GM12878 (cell line): ENCODE measurements around the gene GP9. TPM values are rescaled to one million over a fixed set of nuclear protein-coding genes. Genes with fewer than 3 reads are reported as not detected.

ENCODE experiments used
- ATAC-seq: fragments of 200-7000 bp; cut with Tn5 transposase; 3 replicates; pipeline ENCODE4 v1.9.1; 2020; ENCODE audit warnings: mild to moderate bottlenecking, moderate library complexity
- BruUV-seq: library from RNA; stranded (reverse); fragments of 400-500 nt; replicated peaks from 2 replicates; lab custom pipeline; 2021; lab: Mats Ljungman, UMichigan
- CTCF ChIA-PET: fragments of 300-600 bp; sonication (Branson Sonifier 250); formaldehyde crosslinking; extraction: SDS; loops from one replicate; lab custom pipeline; 2021; ENCODE audit warnings: inconsistent platforms; lab: Yijun Ruan, JAX
- POLR2A ChIA-PET: fragments of 350-600 bp; formaldehyde crosslinking; extraction: SDS; loops from one replicate; lab custom pipeline; 2021; ENCODE audit warnings: inconsistent platforms; lab: Charles Lee
- RAD21 ChIA-PET: fragments of 300-600 bp; sonication (Branson Sonifier 250); formaldehyde crosslinking; loops from one replicate; lab custom pipeline; 2023; ENCODE audit warnings: antibody characterized with exemption; ENCODE audit not compliant: unreplicated experiment; lab: Charles Lee
- SMC1A ChIA-PET: fragments of 300-600 bp; sonication (Branson Sonifier 250); formaldehyde crosslinking; loops from one replicate; lab custom pipeline; 2023; ENCODE audit not compliant: unreplicated experiment, uncharacterized antibody; lab: Charles Lee
- DNase-seq: peaks from one replicate; pipeline ENCODE4 v3.0.0-alpha.2; 2011; ENCODE audit warnings: low read depth, low spot score
- FAIRE-seq: peaks from 3 replicates; lab custom pipeline; 2011; peaks lifted over from hg19 to GRCh38; lab: Jason Lieb, UNC
- H2AFZ ChIP-seq: 2 replicates; pipeline ENCODE4 v1.6.0; 2011; ENCODE audit warnings: low read depth, low read length, control low read depth; ENCODE audit not compliant: control insufficient read depth
- H3K27ac ChIP-seq: 2 replicates; pipeline ENCODE4 v1.5.1; 2011; ENCODE audit warnings: control low read depth; ENCODE audit not compliant: control insufficient read depth, insufficient read depth
- H3K27me3 ChIP-seq, 2 experiments: replicated peaks in 1 of 2; 2 replicates each; pipeline versions ENCODE4 v1.6.0 to v1.6.1; 2011; ENCODE audit warnings: low read length in 1 of 2; ENCODE audit not compliant: control insufficient read depth in 2 of 2, insufficient read depth in 2 of 2
- H3K36me3 ChIP-seq, 2 experiments: 2 replicates each; pipeline ENCODE4 v1.5.1; 2011; ENCODE audit warnings: low read length in 1 of 2; ENCODE audit not compliant: control insufficient read depth in 2 of 2, insufficient read depth in 2 of 2
- H3K4me1 ChIP-seq: 2 replicates; pipeline ENCODE4 v1.6.1; 2011; ENCODE audit warnings: mild to moderate bottlenecking, low read length, moderate library complexity, mixed read lengths; ENCODE audit not compliant: control insufficient read depth, insufficient read depth
- H3K4me2 ChIP-seq: 2 replicates; pipeline ENCODE4 v1.6.0; 2011; ENCODE audit warnings: control low read depth; ENCODE audit not compliant: control insufficient read depth, insufficient read depth
- H3K4me3 ChIP-seq: fragments of 200-600 bp; sonication (generic); 2 replicates; pipeline ENCODE4 v1.5.1; 2016
- H3K79me2 ChIP-seq: 2 replicates; pipeline ENCODE4 v1.6.0; 2011; ENCODE audit warnings: low read length; ENCODE audit not compliant: control insufficient read depth, insufficient read depth
- H3K9ac ChIP-seq: 2 replicates; pipeline ENCODE4 v1.8.0; 2011; ENCODE audit warnings: low read length, control low read depth, mixed read lengths; ENCODE audit not compliant: control insufficient read depth, insufficient read depth
- H3K9me3 ChIP-seq: replicated peaks from 3 replicates; pipeline ENCODE4 v1.5.1; 2011; ENCODE audit warnings: mild to moderate bottlenecking, low read length; ENCODE audit not compliant: control insufficient read depth, insufficient read depth
- H4K20me1 ChIP-seq: 2 replicates; pipeline ENCODE4 v1.6.0; 2011; ENCODE audit not compliant: control insufficient read depth, insufficient read depth
- BMI1 ChIP-seq: fragments of 450-650 bp; IDR thresholded peaks from 2 replicates; pipeline ENCODE4 v1.6.1; 2016; ENCODE audit warnings: mild to moderate bottlenecking, moderate library complexity, borderline replicate concordance
- EP300 ChIP-seq, 2 experiments: fragments of 150-350 bp in 1 of 2; IDR thresholded peaks; 2 replicates each; pipeline ENCODE4 v1.6.1; 2011 to 2012; ENCODE audit warnings: low read depth in 2 of 2, low read length in 2 of 2, borderline replicate concordance in 1 of 2, improper control_type of control experiment in 1 of 2, inconsistent platforms in 1 of 2; ENCODE audit not compliant: control insufficient read depth in 1 of 2
- MXI1 ChIP-seq: fragments of 150-350 bp; IDR thresholded peaks from 2 replicates; pipeline ENCODE4 v1.6.1; 2011; ENCODE audit warnings: low read depth, mild to moderate bottlenecking, inconsistent platforms, low read length, improper control_type of control experiment
- MYC ChIP-seq: IDR thresholded peaks from 2 replicates; pipeline ENCODE4 v1.6.1; 2011; ENCODE audit warnings: mild to moderate bottlenecking, low read length, moderate library complexity, inconsistent platforms; ENCODE audit not compliant: insufficient read depth, insufficient replicate concordance, insufficient read length, severe bottlenecking
- POU2F2 ChIP-seq: IDR thresholded peaks from 3 replicates; pipeline ENCODE4 v1.6.1; 2011; ENCODE audit warnings: low read depth, mild to moderate bottlenecking, low read length, borderline replicate concordance
- RCOR1 ChIP-seq: conservative IDR thresholded peaks from 2 replicates; pipeline ENCODE4 v1.6.1; 2012; ENCODE audit warnings: low read depth, low read length, improper control_type of control experiment
- SIN3A ChIP-seq: IDR thresholded peaks from 2 replicates; pipeline ENCODE4 v1.6.1; 2012; ENCODE audit warnings: low read depth, low read length, improper control_type of control experiment
- ZNF207 ChIP-seq: fragments of 450-650 bp; IDR thresholded peaks from 2 replicates; pipeline ENCODE4 v1.6.1; 2014; ENCODE audit warnings: antibody characterized with exemption, mild to moderate bottlenecking, borderline replicate concordance
- ZNF24 ChIP-seq: fragments of 450-650 bp; IDR thresholded peaks from 2 replicates; pipeline ENCODE4 v1.6.1; 2017; ENCODE audit warnings: antibody characterized with exemption, mild to moderate bottlenecking
- ZNF274 ChIP-seq: IDR thresholded peaks from one replicate; pipeline ENCODE4 v1.8.0; 2011; ENCODE audit not compliant: insufficient read length, insufficient read depth
- ZNF622 ChIP-seq: fragments of 450-650 bp; IDR thresholded peaks from 2 replicates; pipeline ENCODE4 v1.6.1; 2017; ENCODE audit warnings: mild to moderate bottlenecking, inconsistent platforms
- WGBS: methylation state at CpG from one replicate; pipeline ENCODE4 v1.1.6; 2016; ENCODE audit warnings: low lambda C conversion rate; ENCODE audit not compliant: insufficient replicate concordance, insufficient coverage; ENCODE audit errors: missing lambda C conversion rate; 5-methylcytosine and 5-hydroxymethylcytosine counted together
- in situ Hi-C: fragments of 300-500 bp; cut with MboI; formaldehyde crosslinking; loops from 9 replicates; pipeline ENCODE4 v1.14.3; 2018; ENCODE audit warnings: mixed read lengths
- intact Hi-C: fragments of 100-400 bp; cut with micrococcal nuclease; formaldehyde crosslinking; loops from one replicate; pipeline ENCODE4 v1.14.2; 2022; ENCODE audit not compliant: unreplicated experiment
- polyA plus RNA-seq, 11 experiments: library from polyadenylated mRNA; depleted of rRNA in 4 of 11; unstranded in 6 of 11; stranded (reverse) in 5 of 11; fragments of >200 nt; fragmentation: Nextera tagmentation in 4 of 11; fragmentation: Illumina TruSeq in 1 of 11; extraction: Ambion mirVana in 4 of 11; extraction: Trizol in 1 of 11; gene quantifications; 1 replicate in 1 of 11; 2 replicates in 10 of 11; pipeline versions ENCODE4 v1.2.1 to v1.2.3, GENCODE V29; 2011 to 2016; ENCODE audit warnings: inconsistent platforms in 2 of 11, missing spikeins in 2 of 11, low read depth in 1 of 11
- total RNA-seq, 4 experiments: library from RNA; depleted of rRNA in 3 of 4; stranded (reverse); fragments of >200 nt in 3 of 4; fragmentation: Illumina TruSeq in 1 of 4; extraction: Trizol in 1 of 4; gene quantifications; 2 replicates each; pipeline versions ENCODE4 v1.2.1 to v1.2.3, GENCODE V29; 2013 to 2021
- TF ChIP-seq, protein P1 (sequence below): IDR thresholded peaks from 2 replicates; pipeline ENCODE4 v1.6.1; 2012; ENCODE audit warnings: low read depth, low read length, improper control_type of control experiment
- TF ChIP-seq, protein P2 (sequence below): IDR thresholded peaks from 2 replicates; pipeline ENCODE4 v1.6.1; 2012; ENCODE audit warnings: low read length, inconsistent platforms
- TF ChIP-seq, protein P3 (sequence below): fragments of 150-350 bp; IDR thresholded peaks from 2 replicates; pipeline ENCODE4 v1.6.1; 2016; ENCODE audit warnings: low read depth, low read length
- TF ChIP-seq, protein P4 (sequence below): IDR thresholded peaks from 2 replicates; pipeline ENCODE4 v1.6.1; 2011; ENCODE audit warnings: borderline replicate concordance, low read depth, mild to moderate bottlenecking, moderate library complexity, mixed read lengths, low read length; ENCODE audit not compliant: insufficient read depth; ENCODE audit errors: extremely low read length

GP9 gene
- total and polyA plus RNA-seq, 10 of the 15 experiments (the other 5 are each of a cell fraction or from before 2014, with no cell fraction given): 0.15 TPM; not detected in 9

DNA sequence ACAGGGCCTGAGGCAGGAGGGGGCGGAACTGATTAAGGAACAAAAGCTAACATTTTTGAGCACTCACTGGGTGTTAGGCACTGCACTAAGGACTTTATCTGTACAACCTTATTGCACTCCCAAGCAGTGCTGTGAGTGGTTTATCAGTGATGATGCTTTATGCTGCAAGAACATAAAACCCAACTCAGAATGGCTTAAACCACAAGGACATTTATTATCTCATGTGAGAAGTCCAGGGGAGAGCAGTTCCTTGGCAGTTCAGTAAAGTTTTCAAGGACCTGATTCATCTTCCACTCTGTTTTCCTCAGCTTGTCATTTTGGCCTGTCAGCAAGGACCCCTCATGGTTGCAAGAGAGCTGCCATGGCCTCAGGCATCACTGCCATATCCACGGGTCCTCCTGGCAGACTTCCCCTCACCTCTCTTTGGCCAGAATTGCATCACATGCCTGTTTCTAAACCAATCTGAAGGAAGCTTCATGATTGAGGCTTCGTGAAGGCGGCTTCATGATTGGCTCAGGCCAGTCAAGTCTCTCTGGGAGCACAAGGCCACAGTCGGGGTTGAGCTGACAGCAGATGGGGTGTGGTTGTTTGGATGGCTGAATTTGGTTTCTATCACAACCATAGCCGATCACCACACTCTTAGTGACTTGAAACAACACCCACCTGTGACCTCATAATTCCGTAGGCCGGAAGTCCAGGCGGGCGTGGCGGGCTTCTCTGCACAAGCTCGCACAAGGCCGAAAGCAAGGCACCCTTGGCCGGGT, 43.7 kb upstream of the GP9 start:
- SMC1A ChIA-PET: interaction anchor here (0.7 to 2.8 kb wide), 7 partner anchors 9 to 229 kb away, joined by 3 to 22 read pairs (median 5); no protein-coding TSS in a partner anchor
- no peak for TF ChIP-seq ZNF207
- TF ChIP-seq, protein P1, sequence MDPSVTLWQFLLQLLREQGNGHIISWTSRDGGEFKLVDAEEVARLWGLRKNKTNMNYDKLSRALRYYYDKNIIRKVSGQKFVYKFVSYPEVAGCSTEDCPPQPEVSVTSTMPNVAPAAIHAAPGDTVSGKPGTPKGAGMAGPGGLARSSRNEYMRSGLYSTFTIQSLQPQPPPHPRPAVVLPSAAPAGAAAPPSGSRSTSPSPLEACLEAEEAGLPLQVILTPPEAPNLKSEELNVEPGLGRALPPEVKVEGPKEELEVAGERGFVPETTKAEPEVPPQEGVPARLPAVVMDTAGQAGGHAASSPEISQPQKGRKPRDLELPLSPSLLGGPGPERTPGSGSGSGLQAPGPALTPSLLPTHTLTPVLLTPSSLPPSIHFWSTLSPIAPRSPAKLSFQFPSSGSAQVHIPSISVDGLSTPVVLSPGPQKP: no peak
- TF ChIP-seq, protein P2, sequence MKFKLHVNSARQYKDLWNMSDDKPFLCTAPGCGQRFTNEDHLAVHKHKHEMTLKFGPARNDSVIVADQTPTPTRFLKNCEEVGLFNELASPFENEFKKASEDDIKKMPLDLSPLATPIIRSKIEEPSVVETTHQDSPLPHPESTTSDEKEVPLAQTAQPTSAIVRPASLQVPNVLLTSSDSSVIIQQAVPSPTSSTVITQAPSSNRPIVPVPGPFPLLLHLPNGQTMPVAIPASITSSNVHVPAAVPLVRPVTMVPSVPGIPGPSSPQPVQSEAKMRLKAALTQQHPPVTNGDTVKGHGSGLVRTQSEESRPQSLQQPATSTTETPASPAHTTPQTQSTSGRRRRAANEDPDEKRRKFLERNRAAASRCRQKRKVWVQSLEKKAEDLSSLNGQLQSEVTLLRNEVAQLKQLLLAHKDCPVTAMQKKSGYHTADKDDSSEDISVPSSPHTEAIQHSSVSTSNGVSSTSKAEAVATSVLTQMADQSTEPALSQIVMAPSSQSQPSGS: 0 out of 2 replicates have a peak, but pooled peaks have one; percentile 21
- TF ChIP-seq MXI1: no peak
- no peak for TF ChIP-seq BMI1
- TF ChIP-seq ZNF274: no peak
- TF ChIP-seq, protein P3, sequence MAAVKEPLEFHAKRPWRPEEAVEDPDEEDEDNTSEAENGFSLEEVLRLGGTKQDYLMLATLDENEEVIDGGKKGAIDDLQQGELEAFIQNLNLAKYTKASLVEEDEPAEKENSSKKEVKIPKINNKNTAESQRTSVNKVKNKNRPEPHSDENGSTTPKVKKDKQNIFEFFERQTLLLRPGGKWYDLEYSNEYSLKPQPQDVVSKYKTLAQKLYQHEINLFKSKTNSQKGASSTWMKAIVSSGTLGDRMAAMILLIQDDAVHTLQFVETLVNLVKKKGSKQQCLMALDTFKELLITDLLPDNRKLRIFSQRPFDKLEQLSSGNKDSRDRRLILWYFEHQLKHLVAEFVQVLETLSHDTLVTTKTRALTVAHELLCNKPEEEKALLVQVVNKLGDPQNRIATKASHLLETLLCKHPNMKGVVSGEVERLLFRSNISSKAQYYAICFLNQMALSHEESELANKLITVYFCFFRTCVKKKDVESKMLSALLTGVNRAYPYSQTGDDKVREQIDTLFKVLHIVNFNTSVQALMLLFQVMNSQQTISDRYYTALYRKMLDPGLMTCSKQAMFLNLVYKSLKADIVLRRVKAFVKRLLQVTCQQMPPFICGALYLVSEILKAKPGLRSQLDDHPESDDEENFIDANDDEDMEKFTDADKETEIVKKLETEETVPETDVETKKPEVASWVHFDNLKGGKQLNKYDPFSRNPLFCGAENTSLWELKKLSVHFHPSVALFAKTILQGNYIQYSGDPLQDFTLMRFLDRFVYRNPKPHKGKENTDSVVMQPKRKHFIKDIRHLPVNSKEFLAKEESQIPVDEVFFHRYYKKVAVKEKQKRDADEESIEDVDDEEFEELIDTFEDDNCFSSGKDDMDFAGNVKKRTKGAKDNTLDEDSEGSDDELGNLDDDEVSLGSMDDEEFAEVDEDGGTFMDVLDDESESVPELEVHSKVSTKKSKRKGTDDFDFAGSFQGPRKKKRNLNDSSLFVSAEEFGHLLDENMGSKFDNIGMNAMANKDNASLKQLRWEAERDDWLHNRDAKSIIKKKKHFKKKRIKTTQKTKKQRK: no peak
- TF ChIP-seq EP300 (IDR thresholded peaks at IDR 0.05; ENCODE audit: borderline replicate concordance in 1 of 2, control insufficient read depth in 1 of 2, low read depth in 2 of 2, low read length in 2 of 2): no peak
- no peak for TF ChIP-seq POU2F2
- TF ChIP-seq RCOR1: no peak
- TF ChIP-seq, protein P4, sequence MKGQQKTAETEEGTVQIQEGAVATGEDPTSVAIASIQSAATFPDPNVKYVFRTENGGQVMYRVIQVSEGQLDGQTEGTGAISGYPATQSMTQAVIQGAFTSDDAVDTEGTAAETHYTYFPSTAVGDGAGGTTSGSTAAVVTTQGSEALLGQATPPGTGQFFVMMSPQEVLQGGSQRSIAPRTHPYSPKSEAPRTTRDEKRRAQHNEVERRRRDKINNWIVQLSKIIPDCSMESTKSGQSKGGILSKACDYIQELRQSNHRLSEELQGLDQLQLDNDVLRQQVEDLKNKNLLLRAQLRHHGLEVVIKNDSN: peak; percentile 72
- TF ChIP-seq ZNF622: no peak
- TF ChIP-seq MYC: no peak
- TF ChIP-seq SIN3A: no peak
- TF ChIP-seq ZNF24: no peak

More for the DNA sequence above, 43.7 kb upstream of the GP9 start:
- Histone ChIP-seq H3K27me3 (no peaks in the 10 kb centered on the region), H4K20me1 (no peaks in the 10 kb centered on the region), H3K4me2 (peak overlapping the region; percentile 23), H3K4me1 (peaks cover 19% of the 10 kb centered on the region), H3K4me3 (no peak overlapping the region), H3K9me3 (no peaks in the 10 kb centered on the region), H2AFZ (peak overlapping the region; percentile 24; the same call in 1 of the 2 replicates), H3K9ac (no peak overlapping the region), H3K79me2 (no peaks in the 10 kb centered on the region), H3K36me3 (no peaks in the 10 kb centered on the region), H3K27ac (no peak overlapping the region)
- FAIRE-seq (peak; percentile 86), ATAC-seq (peak; percentile 89), DNase-seq (no peak)
- WGBS: 20% methylated on average over 14 of the region's 14 CpGs
- in situ Hi-C loops (no loop called here), intact Hi-C loops (no loop called here)
- BruUV-seq: no TSS peak
- ChIA-PET RAD21 (interaction anchor here (0.9 to 2.4 kb wide), 8 partner anchors 9 to 300 kb away, joined by 3 to 26 read pairs (median 6); partner anchors contain the start of genes CFAP92 and RAB43), POLR2A (interaction anchor here (0.6 to 1.7 kb wide), 4 partner anchors 10 to 105 kb away, joined by 3 to 10 read pairs (median 4); partner anchors contain the start of gene RAB43), CTCF (interaction anchor here (0.6 to 4.0 kb wide), 13 partner anchors 10 to 280 kb away, joined by 3 to 39 read pairs (median 8); partner anchors contain the start of genes CFAP92 and COPG1)
